ENCODE results near the gene ZSCAN18.
"Not testable (repeated sequence)": the region's sequence is repeated elsewhere in the genome, so short reads cannot be mapped to it uniquely, and the experiment has no call there.

The ZSCAN18 gene

GRCh38 chr19:58097781-58098681 lies at the start of gene ZSCAN18:
Gene ZSCAN18 (minus strand): TSS chr19:58098231. CDS start chr19:58090267, 7,964 bp downstream.
- peak within 1 kb of the TSS; percentile 96 to 98 for H3K4me3 ChIP-seq (replicated peaks in 1 of 2; ENCODE audit: low read depth in 2 of 2, low read length in 2 of 2)
- peak; percentile 96 to 98 for DNase-seq (ENCODE audit: low read depth in 2 of 2)
- no peak for TF ChIP-seq CTCF (IDR thresholded peaks at IDR 0.05; ENCODE audit: low read depth, low read length)

- not testable (repeated sequence) for DNase-seq (ENCODE audit: low read depth in 2 of 2); H3K4me3 ChIP-seq (replicated peaks in 1 of 2; ENCODE audit: low read depth in 2 of 2, low read length in 2 of 2)
Measured at GRCh38 chr19:58147475-58147874, 49.4 kb upstream of the ZSCAN18 start.

- TF ChIP-seq CTCF (IDR thresholded peaks at IDR 0.05; ENCODE audit: low read depth, low read length) = no peak
- no peak overlapping the region for H3K4me3 ChIP-seq (replicated peaks in 1 of 2; ENCODE audit: low read depth in 2 of 2, low read length in 2 of 2)
- no peak for DNase-seq (ENCODE audit: low read depth in 2 of 2)
Measured at GRCh38 chr19:58145849-58146248, 47.8 kb upstream of the ZSCAN18 start.

- DNase-seq (ENCODE audit: low read depth in 2 of 2) = no peak
- H3K4me3 ChIP-seq (replicated peaks in 1 of 2; ENCODE audit: low read depth in 2 of 2, low read length in 2 of 2) = no peak overlapping the region
- TF ChIP-seq CTCF (IDR thresholded peaks at IDR 0.05; ENCODE audit: low read depth, low read length) = no peak
Measured at GRCh38 chr19:58134244-58134643, 36.2 kb upstream of the ZSCAN18 start.

- no peak for DNase-seq (ENCODE audit: low read depth in 2 of 2)
- no peak for TF ChIP-seq CTCF (IDR thresholded peaks at IDR 0.05; ENCODE audit: low read depth, low read length)
- H3K4me3 ChIP-seq (replicated peaks in 1 of 2; ENCODE audit: low read depth in 2 of 2, low read length in 2 of 2) = no peak overlapping the region
Measured at GRCh38 chr19:58129284-58129683, 31.3 kb upstream of the ZSCAN18 start.

- no peak for TF ChIP-seq CTCF (IDR thresholded peaks at IDR 0.05; ENCODE audit: low read depth, low read length)
- no peak overlapping the region for H3K4me3 ChIP-seq (replicated peaks in 1 of 2; ENCODE audit: low read depth in 2 of 2, low read length in 2 of 2)
- peak in 1 of 2 donors; percentile 22 for DNase-seq (ENCODE audit: low read depth in 2 of 2)
Measured at GRCh38 chr19:58128041-58128685, 30.1 kb upstream of the ZSCAN18 start.

GRCh38 chr19:58123354-58123753 lies 25.3 kb upstream of the ZSCAN18 start:
- H3K4me3 ChIP-seq (replicated peaks in 1 of 2; ENCODE audit: low read depth in 2 of 2, low read length in 2 of 2) = no peak overlapping the region
- no peak for TF ChIP-seq CTCF (IDR thresholded peaks at IDR 0.05; ENCODE audit: low read depth, low read length)
- DNase-seq (ENCODE audit: low read depth in 2 of 2) = no peak

Measured in cardiac fibroblast (primary cell).